Uterine smooth muscle cell (primary cell): ENCODE results near the gene SLC13A5. TPM values are rescaled to one million over a fixed set of nuclear protein-coding genes. Genes with fewer than 3 reads are reported as not detected.

Experiments used
- total RNA-seq: library from RNA; depleted of rRNA; stranded (reverse); fragments of >200 nt; gene quantifications from 2 replicates; pipeline ENCODE4 v1.2.3, GENCODE V29; 2014

Gene SLC13A5
- total RNA-seq, result not detected in 2 replicates

DNA sequence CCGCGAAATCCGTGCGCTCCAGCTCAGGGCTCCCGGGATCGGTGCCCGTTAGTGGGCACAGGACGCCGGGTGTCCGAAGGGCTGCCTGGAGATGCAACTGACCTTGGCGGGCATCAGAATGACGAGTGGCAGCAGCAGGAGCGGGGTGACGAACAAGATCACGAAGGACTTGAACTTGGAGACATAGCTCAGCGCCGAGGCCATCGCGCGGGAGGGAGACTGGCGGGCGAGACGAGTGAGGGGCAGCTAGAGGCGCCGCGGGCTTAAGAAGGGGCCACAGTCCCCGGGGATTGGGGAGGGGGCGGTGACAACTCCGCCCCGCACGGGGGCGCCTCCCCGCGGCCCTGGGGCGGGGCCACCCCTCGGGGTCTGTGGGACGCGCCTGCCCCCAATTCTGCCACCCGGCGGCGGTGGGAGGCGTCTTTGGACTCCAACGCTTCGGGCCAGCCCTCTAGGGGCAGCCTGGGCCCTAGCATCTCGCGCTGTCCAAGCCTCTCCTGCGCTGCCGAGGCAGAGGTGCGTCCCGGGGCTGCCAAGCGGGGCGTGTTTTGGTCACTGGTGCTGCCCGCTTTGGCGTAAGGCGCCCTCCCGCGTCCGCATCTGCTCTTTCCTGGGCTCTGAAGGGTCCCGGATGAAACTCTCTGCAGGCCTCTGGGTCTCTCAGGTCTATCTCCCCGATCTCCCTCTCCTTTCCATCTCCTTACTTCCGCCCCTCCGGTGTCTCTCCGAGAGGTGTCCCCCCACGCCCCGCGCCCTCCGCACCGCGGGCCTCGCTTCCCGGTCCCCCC is at the start of gene SLC13A5:
TSS of gene SLC13A5 (minus strand) at position 240 of the 788 bp plus-strand sequence. CDS start at position 204, 36 bp downstream.

DNA sequence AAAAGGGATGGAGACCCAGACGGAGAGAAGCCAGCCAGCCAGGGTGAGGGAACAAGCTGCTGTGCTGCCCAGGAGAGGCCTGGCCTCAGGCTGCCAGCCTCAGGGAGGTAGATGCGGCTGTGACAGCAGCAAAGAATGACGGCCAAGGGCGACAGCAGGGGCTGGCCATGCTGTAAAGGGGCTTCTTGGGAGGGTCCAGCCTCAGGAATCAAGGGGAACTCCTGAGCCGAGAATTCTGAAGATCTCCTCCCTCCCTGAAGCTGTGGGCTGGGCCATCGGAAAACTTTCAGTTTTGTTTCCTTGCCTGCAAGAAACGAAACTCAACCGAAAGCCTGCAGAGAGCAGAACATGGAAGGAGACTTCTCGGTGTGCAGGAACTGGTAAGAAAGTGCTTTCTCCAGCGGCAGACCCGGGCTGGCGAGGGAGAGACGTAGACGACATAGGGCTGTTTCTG is 42.6 kb upstream of the SLC13A5 start, which contains the start of gene XAF1:
TSS of gene XAF1 (plus strand) at position 316 of the 454 bp plus-strand sequence. CDS start at position 349, 33 bp downstream.

DNA sequence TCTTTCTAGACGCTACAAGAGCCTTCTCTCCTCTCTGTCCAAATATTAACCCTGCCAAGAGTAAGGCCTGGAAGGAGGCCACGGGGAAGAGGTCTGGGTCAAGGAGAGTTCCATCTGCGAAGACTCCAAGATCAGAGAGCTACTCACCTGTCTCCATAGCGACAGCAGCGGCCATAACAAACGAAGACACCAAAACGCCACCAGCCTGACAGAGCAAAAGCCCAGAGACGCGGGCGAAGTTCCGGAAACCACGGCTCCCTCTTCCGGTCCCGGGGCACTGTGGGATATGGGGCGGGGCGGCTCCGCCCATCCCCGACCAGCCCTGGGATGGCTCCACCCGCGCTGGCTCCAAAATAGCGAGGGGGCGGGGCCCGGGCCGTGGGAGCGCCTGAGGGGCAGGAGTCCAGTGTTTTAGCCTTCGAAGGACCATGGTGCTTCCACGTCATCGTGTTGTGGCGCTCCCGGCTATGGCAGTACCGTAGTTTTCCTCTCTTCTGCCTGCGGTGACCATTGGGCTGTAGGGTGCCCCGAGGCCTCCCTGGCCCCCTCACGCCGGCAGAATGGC is 61.7 kb downstream of the SLC13A5 start, which contains the start of the genes C17orf100 and MED31:
TSS of gene C17orf100 (plus strand) at position 409 of the 565 bp plus-strand sequence. CDS start at position 561, 152 bp downstream.
TSS of gene MED31 (minus strand) at position 252 of the 565 bp plus-strand sequence. CDS start at position 175, 77 bp downstream.

DNA sequence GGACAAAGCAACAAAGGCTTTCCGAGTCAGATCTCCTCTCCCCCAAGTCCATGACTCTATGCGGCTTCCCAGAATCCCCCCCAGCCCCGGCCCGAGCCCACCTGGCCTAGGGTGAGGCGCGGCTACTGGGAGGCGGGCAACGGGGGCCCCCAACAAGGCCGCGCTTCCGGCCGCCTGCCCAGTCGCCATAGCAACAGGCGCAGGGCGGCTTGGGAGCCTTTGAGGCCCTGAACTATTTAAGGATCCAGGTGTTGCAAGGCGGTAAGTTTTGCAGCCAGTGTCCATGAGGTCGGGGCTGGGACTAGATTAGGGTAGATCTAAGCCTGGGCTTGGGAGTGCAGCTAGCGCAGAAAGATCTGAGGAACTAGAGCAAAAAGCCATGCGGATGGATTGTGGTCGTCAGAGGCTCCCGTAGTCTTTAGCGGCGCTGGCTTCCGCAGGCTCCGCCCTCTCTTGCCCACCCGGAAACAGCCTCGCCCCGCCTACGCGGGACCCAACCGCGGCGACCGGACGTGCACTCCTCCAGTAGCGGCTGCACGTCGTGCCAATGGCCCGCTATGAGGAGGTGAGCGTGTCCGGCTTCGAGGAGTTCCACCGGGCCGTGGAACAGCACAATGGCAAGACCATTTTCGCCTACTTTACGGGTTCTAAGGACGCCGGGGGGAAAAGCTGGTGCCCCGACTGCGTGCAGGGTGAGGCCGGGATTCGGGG is 72.5 kb downstream of the SLC13A5 start, which contains the start of the genes KIAA0753 and TXNDC17:
TSS of gene KIAA0753 (minus strand) at position 176 of the 711 bp plus-strand sequence. CDS start 5,608 bp downstream, outside the sequence.
TSS of gene TXNDC17 (plus strand) at position 525 of the 711 bp plus-strand sequence. CDS start at position 548, 23 bp downstream.

Other genes starting within 250 kb of the SLC13A5 start
- gene PITPNM3, start 156.8 kb downstream of the SLC13A5 start, total RNA-seq, result 0.37 and 0.55 TPM in 2 replicates
- gene KIAA0753, start 72.7 kb downstream of the SLC13A5 start, total RNA-seq, result 12.1 and 13.6 TPM in 2 replicates
- 114 and 152 TPM in 2 replicates for gene TXNDC17, start 72.3 kb downstream of the SLC13A5 start, total RNA-seq
- 10.1 and 11.7 TPM in 2 replicates for gene MED31, start 61.8 kb downstream of the SLC13A5 start, total RNA-seq
- 0.44 and 0.75 TPM in 2 replicates for gene C17orf100, start 61.6 kb downstream of the SLC13A5 start, total RNA-seq
- gene XAF1, start 42.7 kb upstream of the SLC13A5 start, total RNA-seq, result 20.5 and 60.1 TPM in 2 replicates
- gene FBXO39, start 62.8 kb upstream of the SLC13A5 start, total RNA-seq, result 0.25 and 0.33 TPM in 2 replicates
- gene TEKT1, start 118.4 kb upstream of the SLC13A5 start, total RNA-seq, result not detected in 2 replicates